ENCODE data around the gene JUN.

DNA sequence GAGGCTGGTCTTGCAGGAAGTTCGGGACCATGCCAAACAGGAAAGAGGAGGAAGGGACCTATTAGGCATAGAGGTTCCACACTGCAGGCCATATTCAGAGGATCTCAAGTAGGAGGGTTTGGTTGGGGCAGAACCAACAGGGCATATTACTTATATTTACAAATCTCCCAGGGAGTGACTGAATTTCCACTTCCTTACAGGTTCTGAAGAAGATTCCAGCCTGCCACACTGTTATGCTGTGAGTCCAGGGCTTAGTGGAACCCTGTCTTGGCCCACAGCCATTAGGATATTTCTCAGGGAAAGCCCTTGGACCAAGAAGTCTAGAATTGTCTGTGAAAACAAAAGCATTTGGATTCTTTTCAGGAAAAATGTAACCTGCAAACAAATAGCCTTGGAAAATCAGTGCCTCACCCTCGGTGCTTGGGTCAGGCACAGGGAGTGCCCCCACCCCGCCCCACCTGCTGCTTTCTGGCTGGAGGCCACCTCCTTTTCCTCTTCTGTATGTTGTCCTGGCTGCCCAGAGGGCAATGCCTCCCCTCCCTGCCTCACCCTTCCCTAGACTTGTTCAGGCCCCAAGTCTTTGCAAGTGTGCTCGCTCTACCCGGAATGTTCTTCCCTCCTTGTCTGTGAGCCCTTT is 41.0 kb upstream of the JUN start:
- TF ChIP-seq, protein P1, sequence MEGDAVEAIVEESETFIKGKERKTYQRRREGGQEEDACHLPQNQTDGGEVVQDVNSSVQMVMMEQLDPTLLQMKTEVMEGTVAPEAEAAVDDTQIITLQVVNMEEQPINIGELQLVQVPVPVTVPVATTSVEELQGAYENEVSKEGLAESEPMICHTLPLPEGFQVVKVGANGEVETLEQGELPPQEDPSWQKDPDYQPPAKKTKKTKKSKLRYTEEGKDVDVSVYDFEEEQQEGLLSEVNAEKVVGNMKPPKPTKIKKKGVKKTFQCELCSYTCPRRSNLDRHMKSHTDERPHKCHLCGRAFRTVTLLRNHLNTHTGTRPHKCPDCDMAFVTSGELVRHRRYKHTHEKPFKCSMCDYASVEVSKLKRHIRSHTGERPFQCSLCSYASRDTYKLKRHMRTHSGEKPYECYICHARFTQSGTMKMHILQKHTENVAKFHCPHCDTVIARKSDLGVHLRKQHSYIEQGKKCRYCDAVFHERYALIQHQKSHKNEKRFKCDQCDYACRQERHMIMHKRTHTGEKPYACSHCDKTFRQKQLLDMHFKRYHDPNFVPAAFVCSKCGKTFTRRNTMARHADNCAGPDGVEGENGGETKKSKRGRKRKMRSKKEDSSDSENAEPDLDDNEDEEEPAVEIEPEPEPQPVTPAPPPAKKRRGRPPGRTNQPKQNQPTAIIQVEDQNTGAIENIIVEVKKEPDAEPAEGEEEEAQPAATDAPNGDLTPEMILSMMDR (IDR thresholded peaks at IDR 0.05) = no peak
- TF ChIP-seq POLR2A (IDR thresholded peaks at IDR 0.05) = no peak

Data from breast epithelium (tissue), 3 donors.